OCI-LY7 (cell line): ENCODE measurements around the gene MS4A15. TPM values are rescaled to one million over a fixed set of nuclear protein-coding genes. Genes with fewer than 3 reads are reported as not detected.

Experiments used
- BruUV-seq: library from RNA; stranded (reverse); fragments of 400-500 nt; replicated peaks from 2 replicates; lab custom pipeline; 2021; lab: Mats Ljungman, UMichigan
- CTCF ChIA-PET: fragments of 300-600 bp; sonication (Branson Sonifier 250); formaldehyde crosslinking; loops from one replicate; lab custom pipeline; 2022; ENCODE audit warnings: antibody characterized with exemption; ENCODE audit not compliant: unreplicated experiment; lab: Charles Lee
- POLR2A ChIA-PET: fragments of 300-600 bp; sonication (Branson Sonifier 250); formaldehyde crosslinking; loops from one replicate; lab custom pipeline; 2022; ENCODE audit warnings: antibody characterized with exemption; lab: Charles Lee
- DNase-seq: peaks from one replicate; pipeline ENCODE4 v3.0.0-alpha.2; 2015; ENCODE audit warnings: low spot score
- H2AFZ ChIP-seq: fragments of 200-600 bp; sonication (generic), shearing (Covaris generic); 2 replicates; pipeline ENCODE4 v1.6.1; 2014; ENCODE audit warnings: mild to moderate bottlenecking, antibody characterized with exemption, low read length, moderate library complexity
- H3K27ac ChIP-seq: fragments of 200-600 bp; sonication (generic); 2 replicates; pipeline ENCODE4 v1.5.1; 2014; ENCODE audit warnings: mixed run types, low read depth, mild to moderate bottlenecking, moderate library complexity, low read length, inconsistent platforms; ENCODE audit not compliant: poor library complexity, severe bottlenecking
- H3K36me3 ChIP-seq: fragments of 200-600 bp; sonication (generic); 2 replicates; pipeline ENCODE4 v1.6.1; 2014; ENCODE audit warnings: mild to moderate bottlenecking, antibody characterized with exemption, low read length, moderate library complexity, mixed read lengths; ENCODE audit not compliant: insufficient read depth
- H3K4me1 ChIP-seq: fragments of 200-600 bp; sonication (generic); 2 replicates; pipeline ENCODE4 v1.5.1; 2014; ENCODE audit warnings: mild to moderate bottlenecking, low read length; ENCODE audit not compliant: insufficient read depth, poor library complexity, severe bottlenecking
- H3K4me2 ChIP-seq: fragments of 200-600 bp; sonication (generic); 2 replicates; pipeline ENCODE4 v1.6.1; 2014; ENCODE audit warnings: mild to moderate bottlenecking, low read length
- H3K4me3 ChIP-seq: fragments of 200-600 bp; sonication (generic); 2 replicates; pipeline ENCODE4 v1.5.1; 2014; ENCODE audit warnings: mild to moderate bottlenecking, low read depth, low read length; ENCODE audit not compliant: poor library complexity, severe bottlenecking
- H3K79me2 ChIP-seq: fragments of 200-600 bp; sonication (generic); 2 replicates; pipeline ENCODE4 v1.6.1; 2016; ENCODE audit warnings: low read depth, mild to moderate bottlenecking, low read length, moderate library complexity, mixed read lengths; ENCODE audit not compliant: insufficient read depth
- H3K9me2 ChIP-seq: fragments of 200-600 bp; sonication (generic); 2 replicates; pipeline ENCODE4 v1.6.1; 2016; ENCODE audit warnings: mild to moderate bottlenecking, low read length, mixed read lengths; ENCODE audit not compliant: insufficient read depth
- H3K9me3 ChIP-seq: fragments of 200-600 bp; sonication (generic); 2 replicates; pipeline ENCODE4 v1.6.1; 2014; ENCODE audit warnings: mild to moderate bottlenecking, mixed run types, low read length, mixed read lengths
- H4K20me1 ChIP-seq: fragments of 200-600 bp; sonication (generic); 2 replicates; pipeline ENCODE4 v1.6.1; 2014; ENCODE audit warnings: mild to moderate bottlenecking, antibody characterized with exemption, low read length, moderate library complexity, mixed read lengths; ENCODE audit not compliant: insufficient read depth
- EZH2phosphoT487 ChIP-seq: fragments of 200-600 bp; sonication (generic); IDR thresholded peaks from 2 replicates; pipeline ENCODE4 v1.6.1; 2018; ENCODE audit warnings: low read depth, borderline replicate concordance, mild to moderate bottlenecking, mixed run types, antibody characterized with exemption, low read length, moderate library complexity, mixed read lengths
- intact Hi-C: fragments of 100-400 bp; cut with micrococcal nuclease; formaldehyde crosslinking; loops from one replicate; pipeline ENCODE4 v1.10.0; 2022; ENCODE audit not compliant: unreplicated experiment
- total RNA-seq, 2 experiments: library from RNA; depleted of rRNA in 1 of 2; stranded (reverse); fragments of >200 nt in 1 of 2; shearing (Covaris generic) in 1 of 2; gene quantifications; 2 replicates each; pipeline ENCODE4 v1.2.3, GENCODE V29; 2014 to 2022
- TF ChIP-seq, protein P1 (sequence below): fragments of 200-600 bp; sonication (generic); conservative IDR thresholded peaks from 2 replicates; pipeline ENCODE4 v1.5.1; 2014; ENCODE audit warnings: mild to moderate bottlenecking, antibody characterized with exemption, low read length, moderate library complexity, mixed read lengths

MS4A15 gene
- total RNA-seq, 2 experiments from 2014 or later = not detected

DNA sequence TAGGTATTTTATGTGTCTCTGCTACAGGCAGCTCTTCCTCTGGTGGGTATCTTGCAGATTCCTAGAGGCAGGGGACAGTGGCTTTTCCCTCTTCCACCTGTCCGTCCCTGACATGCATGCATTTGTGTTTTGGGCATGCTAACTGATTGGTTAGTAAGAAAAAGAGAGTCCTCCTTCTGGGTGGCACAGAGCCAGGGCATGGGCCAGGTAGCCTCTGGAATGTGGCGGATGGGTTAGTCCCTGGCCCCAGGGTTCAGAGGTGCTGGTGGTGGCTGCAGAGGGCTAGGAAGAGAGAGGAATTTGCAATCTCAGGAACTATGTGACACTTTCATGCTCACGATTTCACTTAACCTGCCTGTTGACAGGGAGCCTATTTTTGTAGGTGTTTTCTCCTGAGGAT is 5.8 kb upstream of the MS4A15 start:
- Histone ChIP-seq H3K9me2 (no peaks in the 10 kb centered on the region), H3K4me1 (no peaks in the 10 kb centered on the region), H3K4me2 (no peak overlapping the region), H3K4me3 (no peak overlapping the region), H4K20me1 (no peaks in the 10 kb centered on the region), H3K79me2 (no peaks in the 10 kb centered on the region), H3K9me3 (no peaks in the 10 kb centered on the region), H3K27ac (no peak overlapping the region), H2AFZ (no peak overlapping the region), H3K36me3 (no peaks in the 10 kb centered on the region)
- ChIA-PET CTCF (no interaction called here), POLR2A (no interaction called here)
- DNase-seq = no peak
- no TSS peak for BruUV-seq
- TF ChIP-seq, protein P1, sequence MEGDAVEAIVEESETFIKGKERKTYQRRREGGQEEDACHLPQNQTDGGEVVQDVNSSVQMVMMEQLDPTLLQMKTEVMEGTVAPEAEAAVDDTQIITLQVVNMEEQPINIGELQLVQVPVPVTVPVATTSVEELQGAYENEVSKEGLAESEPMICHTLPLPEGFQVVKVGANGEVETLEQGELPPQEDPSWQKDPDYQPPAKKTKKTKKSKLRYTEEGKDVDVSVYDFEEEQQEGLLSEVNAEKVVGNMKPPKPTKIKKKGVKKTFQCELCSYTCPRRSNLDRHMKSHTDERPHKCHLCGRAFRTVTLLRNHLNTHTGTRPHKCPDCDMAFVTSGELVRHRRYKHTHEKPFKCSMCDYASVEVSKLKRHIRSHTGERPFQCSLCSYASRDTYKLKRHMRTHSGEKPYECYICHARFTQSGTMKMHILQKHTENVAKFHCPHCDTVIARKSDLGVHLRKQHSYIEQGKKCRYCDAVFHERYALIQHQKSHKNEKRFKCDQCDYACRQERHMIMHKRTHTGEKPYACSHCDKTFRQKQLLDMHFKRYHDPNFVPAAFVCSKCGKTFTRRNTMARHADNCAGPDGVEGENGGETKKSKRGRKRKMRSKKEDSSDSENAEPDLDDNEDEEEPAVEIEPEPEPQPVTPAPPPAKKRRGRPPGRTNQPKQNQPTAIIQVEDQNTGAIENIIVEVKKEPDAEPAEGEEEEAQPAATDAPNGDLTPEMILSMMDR = no peak
- no peak for TF ChIP-seq EZH2phosphoT487
- intact Hi-C loops = loop anchor here (10.0 kb wide), 1 partner anchor 406 kb away; no protein-coding TSS in a partner anchor

DNA sequence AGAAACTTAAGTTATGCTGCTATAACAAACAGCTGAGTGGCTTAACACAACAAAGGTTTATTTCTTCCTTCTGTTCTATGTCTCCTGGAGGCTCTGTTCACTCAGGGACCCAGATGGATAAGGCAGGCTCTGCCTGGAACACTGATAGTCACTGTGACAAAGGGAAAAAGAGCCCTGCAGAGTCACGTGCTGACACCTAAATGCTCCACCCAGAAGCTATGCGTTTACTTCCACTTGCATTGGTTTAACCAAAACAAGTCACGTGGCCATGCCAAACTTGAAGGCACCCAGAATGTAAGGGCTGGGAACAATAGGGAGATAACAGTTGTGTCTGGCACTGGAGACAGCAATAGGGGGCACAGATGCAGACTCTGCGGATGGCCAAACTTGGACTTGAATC is 3.4 kb upstream of the MS4A15 start:
- no peaks in the 10 kb centered on the region for H3K9me2 ChIP-seq
- H4K20me1 ChIP-seq = no peaks in the 10 kb centered on the region
- H3K4me3 ChIP-seq = no peak overlapping the region
- no peak overlapping the region for H2AFZ ChIP-seq
- TF ChIP-seq, protein P1 = no peak
- TF ChIP-seq EZH2phosphoT487 = no peak
- BruUV-seq = no TSS peak
- no peaks in the 10 kb centered on the region for H3K9me3 ChIP-seq
- POLR2A ChIA-PET = interaction anchor here (1.4 kb wide), 1 partner anchor 47 kb away, joined by 3 read pairs; no protein-coding TSS in a partner anchor
- no peaks in the 10 kb centered on the region for H3K36me3 ChIP-seq
- H3K4me1 ChIP-seq = no peaks in the 10 kb centered on the region
- H3K79me2 ChIP-seq = no peaks in the 10 kb centered on the region
- no peak overlapping the region for H3K27ac ChIP-seq
- CTCF ChIA-PET = no interaction called here
- intact Hi-C loops = loop anchor here (10.0 kb wide), 1 partner anchor 409 kb away; no protein-coding TSS in a partner anchor
- no peak for DNase-seq
- H3K4me2 ChIP-seq = no peak overlapping the region

DNA sequence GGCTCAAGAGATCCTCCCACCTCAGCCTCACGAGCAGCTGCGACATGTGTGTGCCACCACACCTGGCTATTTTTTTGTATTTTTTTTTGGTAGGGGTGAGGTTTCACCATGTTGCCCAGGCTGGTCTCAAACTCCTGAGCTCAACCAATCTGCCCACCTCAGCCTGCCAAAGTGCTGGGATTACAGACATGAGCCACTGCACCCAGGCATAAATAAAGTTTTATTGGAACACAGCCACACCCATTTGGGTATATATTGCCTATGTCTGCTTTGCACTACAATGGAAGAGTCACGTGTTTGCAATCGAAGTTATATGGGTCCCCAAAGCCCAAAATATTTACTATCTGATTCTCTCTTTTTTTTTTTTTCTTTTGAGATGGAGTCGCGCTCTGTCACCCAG is 1.8 kb upstream of the MS4A15 start:
- CTCF ChIA-PET = no interaction called here
- Histone ChIP-seq H3K9me2 (no peaks in the 10 kb centered on the region), H3K4me3 (no peak overlapping the region), H3K36me3 (no peaks in the 10 kb centered on the region), H3K4me2 (no peak overlapping the region), H3K4me1 (no peaks in the 10 kb centered on the region), H3K9me3 (no peaks in the 10 kb centered on the region), H2AFZ (no peak overlapping the region), H4K20me1 (no peaks in the 10 kb centered on the region), H3K79me2 (no peaks in the 10 kb centered on the region), H3K27ac (no peak overlapping the region)
- no TSS peak for BruUV-seq
- DNase-seq = no peak
- POLR2A ChIA-PET = no interaction called here
- intact Hi-C loops = loop anchor here (10.0 kb wide), 1 partner anchor 410 kb away; no protein-coding TSS in a partner anchor
- TF ChIP-seq, protein P1 = no peak
- no peak for TF ChIP-seq EZH2phosphoT487
